Lower leg skin (tissue), 4 donors: ENCODE data around the gene RTN4RL1. TPM values are rescaled to one million over a fixed set of nuclear protein-coding genes. Genes with fewer than 3 reads are reported as not detected.

Experiments
- DNase-seq, 2 donors: peaks; one replicate each; pipeline ENCODE4 v3.0.0-alpha.2; 2019; ENCODE audit warnings: low spot score in 2 of 2
- H3K4me3 ChIP-seq: fragments of 200-600 bp; sonication (generic); 2 replicates; pipeline ENCODE4 v1.5.1; 2017; ENCODE audit warnings: mild to moderate bottlenecking, low read depth; ENCODE audit not compliant: poor library complexity, severe bottlenecking
- CTCF ChIP-seq, 3 donors: fragments of 450-650 bp; IDR thresholded peaks; one replicate each; pipeline ENCODE4 v1.5.1; 2016; ENCODE audit warnings: antibody characterized with exemption in 3 of 3, mild to moderate bottlenecking in 3 of 3, moderate library complexity in 2 of 3
- POLR2A ChIP-seq, 2 donors: fragments of 450-650 bp; IDR thresholded peaks; one replicate each; pipeline ENCODE4 v1.6.1; 2016 to 2017; ENCODE audit warnings: antibody characterized with exemption in 2 of 2, mild to moderate bottlenecking in 1 of 2, moderate library complexity in 1 of 2
- WGBS, 2 donors: methylation state at CpG; one replicate each; pipeline ENCODE4 v1.1.5; 2018; 5-methylcytosine and 5-hydroxymethylcytosine counted together
- intact Hi-C: fragments of 100-400 bp; cut with DNase I; formaldehyde crosslinking; loops from one replicate; pipeline ENCODE4 v1.15.0; 2023; ENCODE audit warnings: low total_unique reads
- total RNA-seq, 4 donors: library from RNA; depleted of rRNA; stranded (reverse); fragments of >200 nt; gene quantifications; one replicate each; pipeline ENCODE4 v1.1.0, GENCODE V29; 2016

The RTN4RL1 gene
- total RNA-seq, 4 donors from 2014 or later: 19.1 to 31.5 (median 27.6) TPM

DNA sequence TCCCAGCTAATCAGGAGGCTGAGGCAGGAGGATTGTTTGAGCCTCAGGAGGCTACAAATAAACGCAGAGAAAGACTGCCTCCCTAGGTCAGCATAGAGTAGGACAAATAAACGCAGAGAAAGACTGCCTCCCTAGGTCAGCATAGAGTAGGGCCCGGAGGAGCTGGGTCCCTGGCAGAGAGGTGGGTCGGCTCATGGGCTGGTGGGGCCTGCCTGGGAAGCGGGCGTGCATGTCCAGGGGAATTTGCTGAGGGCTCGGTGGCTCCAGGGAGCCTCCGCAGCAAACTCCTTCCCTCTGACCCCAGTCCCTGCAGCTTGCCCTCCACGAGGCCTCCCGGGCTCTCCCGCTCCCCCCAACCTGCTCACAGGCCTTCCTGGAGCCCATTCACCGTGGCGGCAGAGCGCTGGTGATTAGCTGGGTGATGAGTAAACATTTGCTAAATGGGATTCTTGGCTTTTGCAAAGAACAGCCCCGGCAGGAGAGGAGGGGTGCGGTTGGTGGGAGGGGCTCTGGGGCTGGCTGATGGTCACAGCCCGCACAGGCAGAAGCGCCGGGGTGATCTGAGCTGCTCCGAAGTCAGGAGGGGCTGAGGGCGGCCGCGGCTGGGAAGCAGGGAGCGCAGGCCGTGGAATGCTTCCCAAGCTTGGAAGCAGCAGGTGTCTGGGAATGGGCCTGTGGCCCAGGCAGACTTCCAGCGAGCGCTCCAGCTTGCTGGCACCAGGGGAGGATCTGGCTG, 93.1 kb downstream of the RTN4RL1 start:
- TF ChIP-seq CTCF (IDR thresholded peaks at IDR 0.05): no peak
- no peak for TF ChIP-seq POLR2A (IDR thresholded peaks at IDR 0.05)
- no peak for DNase-seq
- WGBS, 2 donors: 47 to 55% methylated on average over 26 to 27 of the region's 27 CpGs
- intact Hi-C loops: no loop called here
- no peak overlapping the region for H3K4me3 ChIP-seq

DNA sequence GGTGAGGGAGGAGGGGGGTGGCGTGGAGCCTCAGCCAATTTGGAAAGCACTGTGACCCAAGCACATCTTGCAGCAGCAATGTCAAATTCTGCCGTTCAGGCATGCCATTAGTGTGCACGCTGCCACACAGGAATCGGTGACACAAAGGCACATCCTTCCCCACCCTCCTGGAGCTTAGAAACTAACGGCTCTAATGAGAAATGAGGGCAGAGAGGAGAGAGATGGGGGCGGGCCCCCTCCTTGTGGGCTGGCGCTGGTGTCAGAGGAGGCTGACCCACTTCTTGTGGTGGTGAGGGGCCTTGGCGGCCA, 94.8 kb downstream of the RTN4RL1 start:
- intact Hi-C loops: no loop called here
- WGBS, 2 donors: 49 to 61% methylated on average over 8 of the region's 8 CpGs
- no peak for TF ChIP-seq POLR2A (IDR thresholded peaks at IDR 0.05)
- TF ChIP-seq CTCF (IDR thresholded peaks at IDR 0.05): no peak
- no peak for DNase-seq
- no peak overlapping the region for H3K4me3 ChIP-seq

DNA sequence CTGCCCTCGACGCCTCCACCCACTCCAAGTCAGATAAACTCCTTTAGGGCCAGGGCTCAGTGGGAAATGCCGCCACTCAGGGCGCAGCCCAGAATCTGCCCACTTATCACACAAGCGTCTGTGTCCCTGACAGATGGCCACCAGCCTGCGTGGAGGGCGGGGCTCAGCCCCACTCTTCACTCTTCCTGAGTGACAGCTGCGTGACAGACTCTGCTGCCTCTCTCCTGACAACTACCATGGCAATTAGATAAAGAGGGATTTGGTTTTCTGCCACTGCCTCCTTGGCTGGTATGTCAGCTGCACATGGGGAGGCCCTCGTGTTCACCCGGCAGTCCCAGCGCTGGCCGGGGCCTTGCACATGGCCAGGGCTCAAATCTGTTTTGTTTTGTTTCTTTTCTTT, 96.2 kb downstream of the RTN4RL1 start:
- TF ChIP-seq CTCF (IDR thresholded peaks at IDR 0.05) (no peak), POLR2A (IDR thresholded peaks at IDR 0.05) (no peak)
- no peak overlapping the region for H3K4me3 ChIP-seq
- no peak for DNase-seq
- 79 to 80% methylated on average over 12 of the region's 12 CpGs for WGBS, 2 donors
- intact Hi-C loops: no loop called here

DNA sequence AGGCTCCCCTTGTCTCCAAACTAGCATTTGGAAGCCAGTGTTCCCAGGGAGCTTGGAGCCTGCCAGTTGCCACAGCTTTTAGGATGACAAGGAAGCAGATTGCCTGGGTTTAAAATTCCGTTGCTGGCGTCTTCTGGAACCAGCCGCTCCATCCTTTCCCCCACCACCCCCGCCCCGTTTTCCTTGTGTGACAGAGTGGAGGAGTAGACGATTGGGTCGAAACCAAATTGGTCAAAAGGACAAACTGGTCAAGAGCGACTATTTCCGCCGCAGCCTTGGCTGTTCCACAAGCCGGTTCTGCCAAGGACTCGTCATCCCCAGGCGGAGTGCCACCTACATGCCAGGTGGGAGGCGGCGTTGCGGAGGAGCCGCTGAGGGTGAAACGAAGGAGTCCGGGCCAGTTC, 104.2 kb downstream of the RTN4RL1 start:
- TF ChIP-seq POLR2A (IDR thresholded peaks at IDR 0.05): no peak
- no peak for TF ChIP-seq CTCF (IDR thresholded peaks at IDR 0.05)
- no peak for DNase-seq
- WGBS, 2 donors: 84 to 87% methylated on average over 19 of the region's 19 CpGs
- no peak overlapping the region for H3K4me3 ChIP-seq
- intact Hi-C loops: no loop called here

DNA sequence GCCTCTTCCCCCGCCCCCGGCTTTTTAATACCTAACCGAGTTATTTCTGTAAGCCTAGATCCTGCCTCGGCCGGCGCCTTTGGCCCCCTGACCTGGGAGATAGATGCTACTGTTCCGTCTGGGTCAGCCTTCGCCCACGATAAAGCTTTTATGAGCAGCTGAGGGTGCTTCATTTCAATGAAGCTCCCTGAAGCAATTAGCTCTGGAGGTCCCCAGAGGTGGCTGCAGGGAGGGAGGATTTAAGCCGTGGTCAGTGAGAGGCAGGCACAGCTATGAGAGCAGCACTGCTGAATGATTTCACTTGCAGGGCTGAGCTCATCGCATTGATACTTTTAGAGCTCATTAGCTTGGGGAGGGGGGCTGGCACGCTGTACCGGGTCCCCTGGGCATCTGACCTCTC, 105.9 kb downstream of the RTN4RL1 start:
- H3K4me3 ChIP-seq: no peak overlapping the region
- TF ChIP-seq POLR2A (IDR thresholded peaks at IDR 0.05): no peak
- no peak for TF ChIP-seq CTCF (IDR thresholded peaks at IDR 0.05)
- intact Hi-C loops: no loop called here
- WGBS, 2 donors: 79 to 85% methylated on average over 13 of the region's 13 CpGs
- no peak for DNase-seq
